K562 (cell line): ENCODE measurements around the gene EFCAB12. TPM values are rescaled to one million over a fixed set of nuclear protein-coding genes. Genes with fewer than 3 reads are reported as not detected.
A peak's percentile ranks its signal among the peaks of the same experiment; 100 is the strongest.

Experiments used
- ATAC-seq: fragments of 200-7000 bp; cut with Tn5 transposase; 3 replicates; pipeline ENCODE4 v1.9.1; 2020; ENCODE audit warnings: moderate library complexity
- BruUV-seq: library from RNA; stranded (reverse); fragments of 400-500 nt; replicated peaks from 2 replicates; lab custom pipeline; 2021; lab: Mats Ljungman, UMichigan
- CTCF ChIA-PET: fragments of 300-600 bp; formaldehyde crosslinking; extraction: SDS; loops from one replicate; lab custom pipeline; 2021; ENCODE audit warnings: low intra/inter-chr PET ratio; lab: Yijun Ruan, JAX
- POLR2A ChIA-PET: fragments of 300-600, 350-650 bp; sonication (Branson Sonifier 250); formaldehyde crosslinking; extraction: SDS; loops from one replicate; lab custom pipeline; 2021; ENCODE audit warnings: antibody characterized with exemption, inconsistent platforms; lab: Yijun Ruan, JAX
- DNase-seq, 4 experiments: peaks; one replicate each; pipeline versions ENCODE4 v3.0.0 to v3.0.0-alpha.2; 2011 to 2018; ENCODE audit warnings: low spot score in 3 of 4, mixed read lengths in 3 of 4; ENCODE audit errors: extremely low read depth in 1 of 4
- FAIRE-seq: peaks from 2 replicates; lab custom pipeline; 2011; peaks lifted over from hg19 to GRCh38; lab: Jason Lieb, UNC
- H2AFZ ChIP-seq: 2 replicates; pipeline ENCODE4 v1.6.0; 2011; ENCODE audit warnings: low read depth, low read length, control low read depth, inconsistent platforms
- H3K27ac ChIP-seq: fragments of 200-600 bp; 3 replicates; pipeline ENCODE4 v1.8.0; 2011; ENCODE audit warnings: low read depth, mild to moderate bottlenecking, control low read depth, inconsistent platforms, low read length, moderate library complexity, mixed read lengths; ENCODE audit errors: extremely low read depth
- H3K27me3 ChIP-seq, 2 experiments: fragments of 300-600 bp in 1 of 2; 2 replicates in 1 of 2; 3 replicates in 1 of 2; pipeline versions ENCODE4 v1.6.0 to v1.8.0; 2011; ENCODE audit warnings: inconsistent platforms in 2 of 2, low read length in 2 of 2, mild to moderate bottlenecking in 1 of 2, mixed read lengths in 1 of 2, moderate library complexity in 1 of 2; ENCODE audit not compliant: control insufficient read depth in 2 of 2, insufficient read depth in 2 of 2
- H3K36me3 ChIP-seq: fragments of 300-600 bp; 3 replicates; pipeline ENCODE4 v1.8.0; 2011; ENCODE audit warnings: mild to moderate bottlenecking, low read length, inconsistent platforms; ENCODE audit not compliant: control insufficient read depth, insufficient read depth
- H3K4me1 ChIP-seq, 2 experiments: fragments of 200-600 bp in 1 of 2; replicated peaks in 1 of 2; 2 replicates in 1 of 2; 3 replicates in 1 of 2; pipeline versions ENCODE4 v1.5.1 to v1.8.0; 2011; ENCODE audit warnings: inconsistent platforms in 2 of 2, low read length in 2 of 2, mild to moderate bottlenecking in 1 of 2, mixed read lengths in 1 of 2, moderate library complexity in 1 of 2; ENCODE audit not compliant: control insufficient read depth in 2 of 2, insufficient read depth in 2 of 2
- H3K4me2 ChIP-seq: 2 replicates; pipeline ENCODE4 v1.6.1; 2011; ENCODE audit warnings: low read length, control low read depth, inconsistent platforms, mixed read lengths; ENCODE audit not compliant: insufficient read depth
- H3K4me3 ChIP-seq: fragments of 200-600 bp; sonication (generic), shearing (Covaris generic); 2 replicates; pipeline ENCODE4 v1.5.1; 2016; ENCODE audit warnings: control low read depth, inconsistent platforms
- H3K79me2 ChIP-seq: fragments of 200-600 bp; 3 replicates; pipeline ENCODE4 v1.8.0; 2011; ENCODE audit warnings: low read length, inconsistent platforms; ENCODE audit not compliant: control insufficient read depth, insufficient read depth
- H3K9ac ChIP-seq, 2 experiments: 2 replicates each; pipeline versions ENCODE4 v1.6.0 to v1.6.1; 2011; ENCODE audit warnings: low read depth in 2 of 2, low read length in 2 of 2, control low read depth in 1 of 2, inconsistent platforms in 1 of 2, mild to moderate bottlenecking in 1 of 2, mixed read lengths in 1 of 2; ENCODE audit not compliant: insufficient read depth in 1 of 2
- H3K9me1 ChIP-seq: one replicate; pipeline ENCODE4 v1.6.0; 2011; ENCODE audit warnings: inconsistent platforms, mild to moderate bottlenecking, low read length, moderate library complexity; ENCODE audit not compliant: control insufficient read depth, insufficient read depth
- H3K9me3 ChIP-seq: replicated peaks from 2 replicates; pipeline ENCODE4 v1.5.1; 2011; ENCODE audit warnings: low read depth, low read length, inconsistent platforms; ENCODE audit not compliant: control insufficient read depth, insufficient read depth
- H4K20me1 ChIP-seq: replicated peaks from 2 replicates; pipeline ENCODE4 v1.6.1; 2011; ENCODE audit warnings: low read length, inconsistent platforms, mixed read lengths; ENCODE audit not compliant: control insufficient read depth, insufficient read depth
- CBFA2T2 ChIP-seq: fragments of 450-650 bp; conservative IDR thresholded peaks from 2 replicates; pipeline ENCODE4 v1.6.1; 2017; ENCODE audit warnings: mild to moderate bottlenecking
- CREB1 ChIP-seq, 2 experiments: sonication (generic) in 1 of 2; formaldehyde crosslinking in 1 of 2; IDR thresholded peaks; 2 replicates each; pipeline versions ENCODE4 v1.6.1 to v1.8.0; 2012 to 2022; ENCODE audit warnings: inconsistent platforms in 1 of 2, mild to moderate bottlenecking in 1 of 2, missing genetic modification reagents in 1 of 2, moderate library complexity in 1 of 2
- KDM1A ChIP-seq, 2 experiments: fragments of 450-650 bp; IDR thresholded peaks; 2 replicates each; pipeline ENCODE4 v1.6.1; 2016; ENCODE audit warnings: mild to moderate bottlenecking in 2 of 2
- MECOM ChIP-seq: fragments of 250-450 bp; sonication (Bioruptor Pico); IDR thresholded peaks from 2 replicates; pipeline ENCODE4 v1.8.0; 2022; ENCODE audit warnings: inconsistent platforms
- NFRKB ChIP-seq: fragments of 450-650 bp; IDR thresholded peaks from 2 replicates; pipeline ENCODE4 v1.6.1; 2016; ENCODE audit warnings: low read depth
- RCOR1 ChIP-seq, 2 experiments: IDR thresholded peaks; 2 replicates each; pipeline ENCODE4 v1.6.1; 2012; ENCODE audit warnings: low read depth in 2 of 2, low read length in 2 of 2, borderline replicate concordance in 1 of 2, improper control_type of control experiment in 1 of 2
- SMARCA4 ChIP-seq: fragments of 450-650 bp; IDR thresholded peaks from 2 replicates; pipeline ENCODE4 v1.6.1; 2016
- TEAD4 ChIP-seq, 2 experiments: sonication (generic) in 1 of 2; formaldehyde crosslinking in 1 of 2; IDR thresholded peaks; 2 replicates each; pipeline versions ENCODE4 v1.6.1 to v1.8.0; 2012 to 2022; ENCODE audit warnings: borderline replicate concordance in 1 of 2, inconsistent platforms in 1 of 2, low read length in 1 of 2, mild to moderate bottlenecking in 1 of 2, missing genetic modification reagents in 1 of 2
- ZNF384 ChIP-seq: IDR thresholded peaks from 2 replicates; pipeline ENCODE4 v1.6.1; 2012; ENCODE audit warnings: low read depth, low read length, improper control_type of control experiment
- WGBS: fragments of 100-300 bp; shearing (Covaris generic); methylation state at CpG from one replicate; pipeline ENCODE4 v1.1.6; 2016; ENCODE audit warnings: low coverage, mixed read lengths; ENCODE audit not compliant: insufficient coverage; ENCODE audit errors: missing lambda C conversion rate; 5-methylcytosine and 5-hydroxymethylcytosine counted together
- in situ Hi-C: fragments of 300-500 bp; cut with MboI; formaldehyde crosslinking; loops from 4 replicates; pipeline ENCODE4 v1.15.0; 2018; ENCODE audit warnings: inconsistent platforms, mixed read lengths
- intact Hi-C: fragments of 100-400 bp; cut with micrococcal nuclease; formaldehyde crosslinking; loops from 2 replicates; pipeline ENCODE4 v1.14.2; 2022
- polyA plus RNA-seq, 8 experiments: library from polyadenylated mRNA; depleted of rRNA in 4 of 8; stranded (reverse) in 5 of 8; unstranded in 3 of 8; fragments of >200 nt; fragmentation: Nextera tagmentation in 2 of 8; fragmentation: Illumina TruSeq in 1 of 8; extraction: Ambion mirVana in 2 of 8; extraction: Trizol in 1 of 8; gene quantifications; 2 replicates each; pipeline versions ENCODE4 v1.2.1 to v1.2.3, GENCODE V29; 2011 to 2014; ENCODE audit warnings: inconsistent platforms in 1 of 8, missing spikeins in 1 of 8
- total RNA-seq, 7 experiments: library from RNA; depleted of rRNA in 6 of 7; stranded (reverse); fragments of >200 nt in 6 of 7; fragmentation: Illumina TruSeq in 2 of 7; extraction: Trizol in 2 of 7; gene quantifications; 2 replicates each; pipeline versions ENCODE4 v1.2.1 to v1.2.3, GENCODE V29; 2011 to 2021; ENCODE audit warnings: low replicate concordance in 1 of 7
- TF ChIP-seq, protein P1 (sequence below): fragments of 450-650 bp; formaldehyde crosslinking; IDR thresholded peaks from 2 replicates; pipeline ENCODE4 v1.4.0; 2020; ENCODE audit warnings: mild to moderate bottlenecking, moderate library complexity
- TF ChIP-seq, protein P2 (sequence below), 2 experiments: fragments of 450-650 bp; IDR thresholded peaks; 2 replicates each; pipeline ENCODE4 v1.6.1; 2018; ENCODE audit warnings: mild to moderate bottlenecking in 2 of 2, low read depth in 1 of 2; ENCODE audit not compliant: partially characterized antibody in 2 of 2
- TF ChIP-seq, protein P3 (sequence below): fragments of 250-450 bp; sonication (Bioruptor Pico); IDR thresholded peaks from 2 replicates; pipeline ENCODE4 v1.4.0; 2020; ENCODE audit warnings: mild to moderate bottlenecking, moderate library complexity

Gene EFCAB12
- total and polyA plus RNA-seq, 9 of the 15 experiments (the other 6 are each of a cell fraction or from before 2014, with no cell fraction given) = 0.08 to 0.95 (median 0.56) TPM; not detected in 1

DNA sequence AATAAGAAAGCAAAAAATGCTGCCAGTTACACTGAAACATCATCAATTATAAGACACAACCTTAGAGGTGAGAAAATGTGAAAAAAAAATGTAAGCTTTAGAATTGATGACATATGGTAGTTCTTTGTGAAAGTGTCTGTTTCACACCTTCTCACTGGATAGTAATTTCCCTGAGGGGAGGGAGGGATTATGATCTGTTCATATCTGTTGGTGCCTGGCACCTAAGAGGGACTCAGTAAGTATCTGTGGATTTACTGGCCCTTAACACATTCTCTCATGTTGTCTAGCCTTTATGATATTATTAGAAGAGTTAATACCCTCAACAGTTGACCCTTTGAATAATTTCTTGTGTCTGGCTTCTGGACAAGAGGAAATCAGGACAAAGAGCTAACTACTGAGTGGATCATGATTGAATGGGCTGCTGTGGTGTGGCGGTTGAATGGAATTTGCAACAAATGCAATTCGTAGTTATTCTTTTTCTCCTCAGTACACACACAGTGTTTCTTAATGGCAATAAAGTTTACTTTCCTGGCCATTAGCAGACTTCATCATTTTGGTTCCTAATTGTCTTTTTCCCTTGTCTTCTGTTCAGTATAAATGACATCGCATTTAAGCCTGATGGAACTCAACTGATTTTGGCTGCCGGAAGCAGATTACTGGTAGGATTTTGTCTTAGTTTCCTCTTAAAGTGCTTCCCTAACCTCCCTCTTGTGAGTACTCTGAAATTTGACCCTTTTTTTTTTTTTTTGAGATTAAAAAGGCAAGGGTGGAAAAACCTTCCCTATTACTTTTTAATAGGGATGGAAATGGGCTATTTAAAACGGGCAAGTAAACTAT, 21.1 kb upstream of the EFCAB12 start:
- Histone ChIP-seq H3K9me1 (no peaks in the 10 kb centered on the region), H3K4me3 (no peak overlapping the region), H3K9ac (peak overlapping the region in 1 of 2 experiments; percentile 67; a peak in 2 of 4 replicates), H3K4me1 (peaks cover 14 to 47% of the 10 kb centered on the region in 2 experiments; a peak in 4 of 5 replicates), H3K27me3 (no peaks in the 10 kb centered on the region), H3K36me3 (peaks cover 9% of the 10 kb centered on the region; the same call in 1 of the 3 replicates), H2AFZ (peak overlapping the region; percentile 81), H3K4me2 (peak overlapping the region; percentile 31), H4K20me1 (no peaks in the 10 kb centered on the region), H3K9me3 (no peaks in the 10 kb centered on the region), H3K27ac (peak overlapping the region; percentile 72), H3K79me2 (peaks cover 33% of the 10 kb centered on the region)
- ChIA-PET POLR2A (interaction anchor here (0.7 to 2.1 kb wide), 4 partner anchors 9 to 133 kb away, joined by 3 to 15 read pairs (median 4); partner anchors contain the start of genes EFCAB12, IFT122 and MBD4), CTCF (interaction anchor here (0.6 kb wide), 1 partner anchor 487 kb away, joined by 3 read pairs; no protein-coding TSS in a partner anchor)
- BruUV-seq = no TSS peak
- intact Hi-C loops (loop anchor here (10.0 kb wide), 1 partner anchor 1405 kb away; no protein-coding TSS in a partner anchor), in situ Hi-C loops (no loop called here)
- 6% methylated on average over 5 of the region's 5 CpGs for WGBS
- ATAC-seq (no peak), DNase-seq (peak in 1 of 4 experiments; percentile 47), FAIRE-seq (no peak)
- TF ChIP-seq, protein P1, sequence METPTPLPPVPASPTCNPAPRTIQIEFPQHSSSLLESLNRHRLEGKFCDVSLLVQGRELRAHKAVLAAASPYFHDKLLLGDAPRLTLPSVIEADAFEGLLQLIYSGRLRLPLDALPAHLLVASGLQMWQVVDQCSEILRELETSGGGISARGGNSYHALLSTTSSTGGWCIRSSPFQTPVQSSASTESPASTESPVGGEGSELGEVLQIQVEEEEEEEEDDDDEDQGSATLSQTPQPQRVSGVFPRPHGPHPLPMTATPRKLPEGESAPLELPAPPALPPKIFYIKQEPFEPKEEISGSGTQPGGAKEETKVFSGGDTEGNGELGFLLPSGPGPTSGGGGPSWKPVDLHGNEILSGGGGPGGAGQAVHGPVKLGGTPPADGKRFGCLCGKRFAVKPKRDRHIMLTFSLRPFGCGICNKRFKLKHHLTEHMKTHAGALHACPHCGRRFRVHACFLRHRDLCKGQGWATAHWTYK (CRISPR knock-in tag) = 0 out of 2 replicates have a peak, but pooled peaks have one; percentile 18
- peak in 1 of 2 experiments; percentile 20; a peak in 1 of 4 replicates for TF ChIP-seq RCOR1 (IDR thresholded peaks at IDR 0.05; ENCODE audit: borderline replicate concordance in 1 of 2, low read depth in 2 of 2, low read length in 2 of 2)
- peak; percentile 12; the same call in 1 of the 2 replicates for TF ChIP-seq CBFA2T2
- TF ChIP-seq, protein P2, sequence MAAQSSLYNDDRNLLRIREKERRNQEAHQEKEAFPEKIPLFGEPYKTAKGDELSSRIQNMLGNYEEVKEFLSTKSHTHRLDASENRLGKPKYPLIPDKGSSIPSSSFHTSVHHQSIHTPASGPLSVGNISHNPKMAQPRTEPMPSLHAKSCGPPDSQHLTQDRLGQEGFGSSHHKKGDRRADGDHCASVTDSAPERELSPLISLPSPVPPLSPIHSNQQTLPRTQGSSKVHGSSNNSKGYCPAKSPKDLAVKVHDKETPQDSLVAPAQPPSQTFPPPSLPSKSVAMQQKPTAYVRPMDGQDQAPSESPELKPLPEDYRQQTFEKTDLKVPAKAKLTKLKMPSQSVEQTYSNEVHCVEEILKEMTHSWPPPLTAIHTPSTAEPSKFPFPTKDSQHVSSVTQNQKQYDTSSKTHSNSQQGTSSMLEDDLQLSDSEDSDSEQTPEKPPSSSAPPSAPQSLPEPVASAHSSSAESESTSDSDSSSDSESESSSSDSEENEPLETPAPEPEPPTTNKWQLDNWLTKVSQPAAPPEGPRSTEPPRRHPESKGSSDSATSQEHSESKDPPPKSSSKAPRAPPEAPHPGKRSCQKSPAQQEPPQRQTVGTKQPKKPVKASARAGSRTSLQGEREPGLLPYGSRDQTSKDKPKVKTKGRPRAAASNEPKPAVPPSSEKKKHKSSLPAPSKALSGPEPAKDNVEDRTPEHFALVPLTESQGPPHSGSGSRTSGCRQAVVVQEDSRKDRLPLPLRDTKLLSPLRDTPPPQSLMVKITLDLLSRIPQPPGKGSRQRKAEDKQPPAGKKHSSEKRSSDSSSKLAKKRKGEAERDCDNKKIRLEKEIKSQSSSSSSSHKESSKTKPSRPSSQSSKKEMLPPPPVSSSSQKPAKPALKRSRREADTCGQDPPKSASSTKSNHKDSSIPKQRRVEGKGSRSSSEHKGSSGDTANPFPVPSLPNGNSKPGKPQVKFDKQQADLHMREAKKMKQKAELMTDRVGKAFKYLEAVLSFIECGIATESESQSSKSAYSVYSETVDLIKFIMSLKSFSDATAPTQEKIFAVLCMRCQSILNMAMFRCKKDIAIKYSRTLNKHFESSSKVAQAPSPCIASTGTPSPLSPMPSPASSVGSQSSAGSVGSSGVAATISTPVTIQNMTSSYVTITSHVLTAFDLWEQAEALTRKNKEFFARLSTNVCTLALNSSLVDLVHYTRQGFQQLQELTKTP (IDR thresholded peaks at IDR 0.05; ENCODE audit: low read depth in 1 of 2, partially characterized antibody in 2 of 2) = no peak
- TF ChIP-seq TEAD4 (IDR thresholded peaks at IDR 0.05; ENCODE audit: low read length) = peak; percentile 51; the same call in 1 of the 2 replicates
- no peak for TF ChIP-seq TEAD4 (CRISPR knock-in tag; IDR thresholded peaks at IDR 0.05; ENCODE audit: borderline replicate concordance)
- TF ChIP-seq, protein P3, sequence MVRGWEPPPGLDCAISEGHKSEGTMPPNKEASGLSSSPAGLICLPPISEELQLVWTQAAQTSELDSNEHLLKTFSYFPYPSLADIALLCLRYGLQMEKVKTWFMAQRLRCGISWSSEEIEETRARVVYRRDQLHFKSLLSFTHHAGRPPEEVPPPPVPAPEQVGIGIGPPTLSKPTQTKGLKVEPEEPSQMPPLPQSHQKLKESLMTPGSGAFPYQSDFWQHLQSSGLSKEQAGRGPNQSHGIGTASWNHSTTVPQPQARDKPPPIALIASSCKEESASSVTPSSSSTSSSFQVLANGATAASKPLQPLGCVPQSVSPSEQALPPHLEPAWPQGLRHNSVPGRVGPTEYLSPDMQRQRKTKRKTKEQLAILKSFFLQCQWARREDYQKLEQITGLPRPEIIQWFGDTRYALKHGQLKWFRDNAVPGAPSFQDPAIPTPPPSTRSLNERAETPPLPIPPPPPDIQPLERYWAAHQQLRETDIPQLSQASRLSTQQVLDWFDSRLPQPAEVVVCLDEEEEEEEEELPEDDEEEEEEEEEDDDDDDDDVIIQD = no peak
- no peak for TF ChIP-seq MECOM
- TF ChIP-seq ZNF384 = peak; percentile 49; the same call in 1 of the 2 replicates
- TF ChIP-seq CREB1 (IDR thresholded peaks at IDR 0.05) = no peak
- TF ChIP-seq CREB1 (CRISPR knock-in tag; IDR thresholded peaks at IDR 0.05) = no peak
- 0 out of 2 replicates have a peak, but pooled peaks have one; percentile 1 for TF ChIP-seq NFRKB
- peak; percentile 44 to 46; a peak in 2 of 4 replicates for TF ChIP-seq KDM1A (IDR thresholded peaks at IDR 0.05)
- TF ChIP-seq SMARCA4 = peak; percentile 43; the same call in 1 of the 2 replicates
